ENCODE data around the gene VPS18. TPM values are rescaled to one million over a fixed set of nuclear protein-coding genes. Genes with fewer than 3 reads are reported as not detected.

Gene VPS18
- total and polyA plus RNA-seq, 4 donors = 3.4 to 15.3 (median 10.3) TPM

- H3K9ac ChIP-seq (ENCODE audit: low read depth in 1 of 2, low read length in 2 of 2) = no peak overlapping the region
- no peaks in the 10 kb centered on the region for H3K9me3 ChIP-seq (ENCODE audit: control insufficient read depth in 4 of 4, low read length in 3 of 4)
- H3K27me3 ChIP-seq (ENCODE audit: control insufficient read depth in 4 of 4, insufficient read depth in 4 of 4, low read length in 3 of 4) = peaks cover 0 to 4% (median 0%) of the 10 kb centered on the region in 4 donors
- DNase-seq (ENCODE audit: low spot score) = no peak
- no peaks in the 10 kb centered on the region for H3K36me3 ChIP-seq (ENCODE audit: control insufficient read depth in 4 of 4, insufficient read depth in 3 of 4, low read depth in 1 of 4, low read length in 3 of 4)
- H3K4me1 ChIP-seq (ENCODE audit: control insufficient read depth in 4 of 4, insufficient read depth in 4 of 4, low read length in 3 of 4) = peaks cover 27 to 79% (median 63%) of the 10 kb centered on the region in 4 donors
- H3K4me3 ChIP-seq (ENCODE audit: low read depth in 1 of 3, low read length in 3 of 3) = no peak overlapping the region
- WGBS = 43% methylated on average over 3 of the region's 3 CpGs
- TF ChIP-seq ZBTB33 (IDR thresholded peaks at IDR 0.05) (no peak), CTCF (IDR thresholded peaks at IDR 0.05; ENCODE audit: low read depth, low read length, missing input control) (no peak), GABPA (IDR thresholded peaks at IDR 0.05 in 1 of 2, conservative IDR thresholded peaks at IDR 0.05 in 1 of 2) (no peak), HNF4G (IDR thresholded peaks at IDR 0.05) (no peak), ATF3 (IDR thresholded peaks at IDR 0.05) (no peak), FOXA2 (IDR thresholded peaks at IDR 0.05) (no peak), TAF1 (conservative IDR thresholded peaks at IDR 0.05) (no peak), MAX (IDR thresholded peaks at IDR 0.05) (no peak), RAD21 (IDR thresholded peaks at IDR 0.05) (no peak), JUND (IDR thresholded peaks at IDR 0.05) (no peak), NR2F2 (IDR thresholded peaks at IDR 0.05) (no peak)
- no peak overlapping the region for H3K27ac ChIP-seq (ENCODE audit: low read depth in 1 of 2, low read length in 2 of 2)
These were observed 39.3 kb downstream of the VPS18 start for GRCh38 chr15:40933517-40933902.

GRCh38 chr15:40934457-40934856 lies 40.2 kb downstream of the VPS18 start:
- peaks cover 19 to 69% (median 54%) of the 10 kb centered on the region in 4 donors for H3K4me1 ChIP-seq (ENCODE audit: control insufficient read depth in 4 of 4, insufficient read depth in 4 of 4, low read length in 3 of 4)
- H3K4me3 ChIP-seq (ENCODE audit: low read depth in 1 of 3, low read length in 3 of 3) = no peak overlapping the region
- no peak for DNase-seq (ENCODE audit: low spot score)
- 89% methylated on average over 6 of the region's 6 CpGs for WGBS
- no peaks in the 10 kb centered on the region for H3K27me3 ChIP-seq (ENCODE audit: control insufficient read depth in 4 of 4, insufficient read depth in 4 of 4, low read length in 3 of 4)
- TF ChIP-seq JUND (IDR thresholded peaks at IDR 0.05) (no peak), RXRA (IDR thresholded peaks at IDR 0.05) (no peak), GABPA (IDR thresholded peaks at IDR 0.05 in 1 of 2, conservative IDR thresholded peaks at IDR 0.05 in 1 of 2) (no peak), RAD21 (IDR thresholded peaks at IDR 0.05) (no peak), FOXA2 (IDR thresholded peaks at IDR 0.05) (no peak), HNF4G (IDR thresholded peaks at IDR 0.05) (no peak), MAX (IDR thresholded peaks at IDR 0.05) (no peak), EGR1 (IDR thresholded peaks at IDR 0.05; ENCODE audit: low read depth in 2 of 2) (no peak), FOXA1 (IDR thresholded peaks at IDR 0.05) (no peak), YY1 (IDR thresholded peaks at IDR 0.05) (no peak), CTCF (IDR thresholded peaks at IDR 0.05; ENCODE audit: low read depth, low read length, missing input control) (no peak), REST (IDR thresholded peaks at IDR 0.05) (no peak)
- H3K9me3 ChIP-seq (ENCODE audit: control insufficient read depth in 4 of 4, low read length in 3 of 4) = no peaks in the 10 kb centered on the region
- H3K9ac ChIP-seq (ENCODE audit: low read depth in 1 of 2, low read length in 2 of 2) = no peak overlapping the region
- H3K27ac ChIP-seq (ENCODE audit: low read depth in 1 of 2, low read length in 2 of 2) = no peak overlapping the region
- no peaks in the 10 kb centered on the region for H3K36me3 ChIP-seq (ENCODE audit: control insufficient read depth in 4 of 4, insufficient read depth in 3 of 4, low read depth in 1 of 4, low read length in 3 of 4)

Data from liver (tissue), 9 donors.